Ishikawa (cell line): ENCODE data around the gene DIP2A.

Experiments
- CEBPB ChIP-seq: IDR thresholded peaks from 2 replicates; pipeline ENCODE4 v1.6.1; 2012
- CREB1 ChIP-seq: IDR thresholded peaks from 2 replicates; pipeline ENCODE4 v1.6.1; 2012; ENCODE audit warnings: low read depth
- EGR1 ChIP-seq: IDR thresholded peaks from 2 replicates; pipeline ENCODE4 v1.6.1; 2012
- EP300 ChIP-seq: IDR thresholded peaks from 2 replicates; pipeline ENCODE4 v1.6.1; 2012; ENCODE audit warnings: borderline replicate concordance
- FOXM1 ChIP-seq: IDR thresholded peaks from 2 replicates; pipeline ENCODE4 v1.6.1; 2012; ENCODE audit warnings: low read depth, borderline replicate concordance
- MAX ChIP-seq: IDR thresholded peaks from 2 replicates; pipeline ENCODE4 v1.6.1; 2012
- NFIC ChIP-seq: IDR thresholded peaks from 2 replicates; pipeline ENCODE4 v1.6.1; 2012
- RAD21 ChIP-seq: IDR thresholded peaks from 2 replicates; pipeline ENCODE4 v1.6.1; 2012; ENCODE audit warnings: low read depth
- REST ChIP-seq: IDR thresholded peaks from 2 replicates; pipeline ENCODE4 v1.6.1; 2012; ENCODE audit warnings: low read depth, mild to moderate bottlenecking
- TAF1 ChIP-seq: IDR thresholded peaks from 2 replicates; pipeline ENCODE4 v1.6.1; 2012; ENCODE audit warnings: low read depth, mild to moderate bottlenecking
- TCF12 ChIP-seq: IDR thresholded peaks from 2 replicates; pipeline ENCODE4 v1.6.1; 2012; ENCODE audit warnings: low read depth
- TEAD4 ChIP-seq: IDR thresholded peaks from 2 replicates; pipeline ENCODE4 v1.6.1; 2012
- USF1 ChIP-seq: IDR thresholded peaks from 2 replicates; pipeline ENCODE4 v1.6.1; 2012
- YY1 ChIP-seq: IDR thresholded peaks from 2 replicates; pipeline ENCODE4 v1.6.1; 2012; ENCODE audit warnings: low read depth
- ZBTB7A ChIP-seq: IDR thresholded peaks from 2 replicates; pipeline ENCODE4 v1.6.1; 2012; ENCODE audit warnings: low read depth

The DIP2A gene

GRCh38 chr21:46561445-46562090 lies 102.9 kb downstream of the DIP2A start:
- no peak for TF ChIP-seq EGR1
- no peak for TF ChIP-seq EP300
- TF ChIP-seq NFIC = no peak
- TF ChIP-seq TCF12 = no peak
- no peak for TF ChIP-seq CEBPB
- no peak for TF ChIP-seq TAF1
- no peak for TF ChIP-seq YY1
- no peak for TF ChIP-seq FOXM1
- TF ChIP-seq RAD21 = no peak

GRCh38 chr21:46562472-46562871 lies 103.8 kb downstream of the DIP2A start:
- TF ChIP-seq ZBTB7A = no peak
- no peak for TF ChIP-seq YY1
- TF ChIP-seq REST = no peak
- no peak for TF ChIP-seq TEAD4
- no peak for TF ChIP-seq CREB1

- TF ChIP-seq TEAD4 (no peak), FOXM1 (no peak), TCF12 (peak; percentile 85), MAX (0 out of 2 replicates have a peak, but pooled peaks have one; percentile 13), NFIC (peak; percentile 93), RAD21 (no peak), YY1 (no peak), USF1 (peak; percentile 55; the same call in 1 of the 2 replicates), CEBPB (no peak), EP300 (peak; percentile 37; the same call in 1 of the 2 replicates), TAF1 (no peak), ZBTB7A (no peak), CREB1 (no peak), REST (no peak), EGR1 (no peak)
Measured at GRCh38 chr21:46562964-46563607, 104.4 kb downstream of the DIP2A start.

- TF ChIP-seq RAD21 = no peak
- no peak for TF ChIP-seq TAF1
- TF ChIP-seq CEBPB = no peak
- no peak for TF ChIP-seq USF1
- TF ChIP-seq CREB1 = no peak
- no peak for TF ChIP-seq EGR1
Measured at GRCh38 chr21:46564391-46564790, 105.7 kb downstream of the DIP2A start.

GRCh38 chr21:46567348-46567747 lies 108.7 kb downstream of the DIP2A start:
- TF ChIP-seq FOXM1 (no peak), USF1 (no peak), ZBTB7A (no peak), NFIC (no peak), TCF12 (no peak), MAX (no peak), REST (no peak), TAF1 (no peak), EGR1 (no peak), TEAD4 (no peak), YY1 (no peak), CEBPB (no peak), EP300 (no peak)
